IMR-90 (cell line): ENCODE data around the gene KDM6A. TPM values are rescaled to one million over a fixed set of nuclear protein-coding genes. Genes with fewer than 3 reads are reported as not detected.

Experiments used
- ATAC-seq: fragments of 200-7000 bp; cut with Tn5 transposase; 2 replicates; pipeline ENCODE4 v1.9.1; 2020; ENCODE audit warnings: low read depth, mild to moderate bottlenecking, moderate library complexity
- BruUV-seq: library from RNA; stranded (reverse); fragments of 400-500 nt; replicated peaks from 2 replicates; lab custom pipeline; 2021; lab: Mats Ljungman, UMichigan
- CTCF ChIA-PET: fragments of 300-600 bp; formaldehyde crosslinking; extraction: SDS; loops from one replicate; lab custom pipeline; 2021; ENCODE audit warnings: antibody characterized with exemption; lab: Yijun Ruan, JAX
- POLR2A ChIA-PET: fragments of 300-600 bp; sonication (Branson Sonifier 250); formaldehyde crosslinking; loops from one replicate; lab custom pipeline; 2022; ENCODE audit warnings: antibody characterized with exemption; ENCODE audit not compliant: unreplicated experiment; lab: Charles Lee
- DNase-seq: peaks from one replicate; pipeline ENCODE4 v3.0.0; 2013
- H2AFZ ChIP-seq: replicated peaks from 2 replicates; pipeline ENCODE3; 2013; ENCODE audit warnings: low read length, mild to moderate bottlenecking; ENCODE audit not compliant: poor library complexity
- H2AK5ac ChIP-seq: 2 replicates; pipeline ENCODE4 v1.6.1; 2013; ENCODE audit warnings: low read depth, low read length, inconsistent platforms
- H2AK9ac ChIP-seq: replicated peaks from 2 replicates; pipeline ENCODE3; 2013; ENCODE audit warnings: mild to moderate bottlenecking, low read depth, low read length, moderate library complexity; ENCODE audit not compliant: poor library complexity
- H2BK120ac ChIP-seq: 2 replicates; pipeline ENCODE4 v1.6.1; 2013; ENCODE audit warnings: low read depth, low read length, inconsistent platforms
- H2BK15ac ChIP-seq: 3 replicates; pipeline ENCODE4 v1.6.1; 2013; ENCODE audit warnings: low read depth, low read length, inconsistent platforms
- H2BK20ac ChIP-seq: 2 replicates; pipeline ENCODE4 v1.6.1; 2013; ENCODE audit warnings: low read depth, mild to moderate bottlenecking, inconsistent platforms, low read length, moderate library complexity
- H2BK5ac ChIP-seq: 2 replicates; pipeline ENCODE4 v1.6.1; 2013; ENCODE audit warnings: mild to moderate bottlenecking, low read depth, low read length, inconsistent platforms; ENCODE audit not compliant: poor library complexity, severe bottlenecking
- H3K14ac ChIP-seq: replicated peaks from 2 replicates; pipeline ENCODE4 v1.6.1; 2013; ENCODE audit warnings: low read depth, low read length, inconsistent platforms
- H3K18ac ChIP-seq: 2 replicates; pipeline ENCODE4 v1.6.1; 2013; ENCODE audit warnings: low read depth, low read length, control low read depth
- H3K23ac ChIP-seq: 2 replicates; pipeline ENCODE4 v1.6.1; 2013; ENCODE audit warnings: low read depth, low read length, inconsistent platforms
- H3K27ac ChIP-seq: 2 replicates; pipeline ENCODE4 v1.5.1; 2013; ENCODE audit warnings: mild to moderate bottlenecking, control low read depth, low read length; ENCODE audit not compliant: insufficient read depth
- H3K27me3 ChIP-seq: 2 replicates; pipeline ENCODE4 v1.6.1; 2013; ENCODE audit warnings: low read length; ENCODE audit not compliant: control insufficient read depth, insufficient read depth
- H3K36me3 ChIP-seq: 2 replicates; pipeline ENCODE4 v1.6.1; 2013; ENCODE audit warnings: low read length, mixed read lengths; ENCODE audit not compliant: control insufficient read depth, insufficient read depth
- H3K4ac ChIP-seq: 2 replicates; pipeline ENCODE4 v1.6.1; 2013; ENCODE audit warnings: low read depth, low read length, inconsistent platforms
- H3K4me1 ChIP-seq: 2 replicates; pipeline ENCODE4 v1.6.1; 2013; ENCODE audit warnings: low read length, mixed read lengths; ENCODE audit not compliant: control insufficient read depth, insufficient read depth
- H3K4me2 ChIP-seq: 2 replicates; pipeline ENCODE4 v1.6.1; 2013; ENCODE audit warnings: low read depth, mild to moderate bottlenecking, control low read depth, low read length, moderate library complexity
- H3K4me3 ChIP-seq: 2 replicates; pipeline ENCODE4 v1.5.1; 2013; ENCODE audit warnings: low read depth, mild to moderate bottlenecking, control low read depth, low read length, moderate library complexity; ENCODE audit not compliant: insufficient read depth
- H3K56ac ChIP-seq: 2 replicates; pipeline ENCODE4 v1.6.1; 2013; ENCODE audit warnings: low read length, inconsistent platforms; ENCODE audit not compliant: insufficient read depth; ENCODE audit errors: extremely low read depth
- H3K79me1 ChIP-seq, 2 experiments: 2 replicates each; pipeline ENCODE4 v1.6.1; 2013; ENCODE audit warnings: low read length in 2 of 2, inconsistent platforms in 1 of 2, low read depth in 1 of 2
- H3K9ac ChIP-seq: 2 replicates; pipeline ENCODE4 v1.6.1; 2013; ENCODE audit warnings: low read depth, low read length, control low read depth
- H3K9me1 ChIP-seq: 2 replicates; pipeline ENCODE4 v1.6.1; 2013; ENCODE audit warnings: low read length, inconsistent platforms; ENCODE audit not compliant: insufficient read depth
- H3K9me3 ChIP-seq: 2 replicates; pipeline ENCODE4 v1.6.1; 2013; ENCODE audit warnings: low read length; ENCODE audit not compliant: control insufficient read depth, insufficient read depth
- H4K20me1 ChIP-seq: 2 replicates; pipeline ENCODE4 v1.6.1; 2013; ENCODE audit warnings: low read length, inconsistent platforms; ENCODE audit not compliant: insufficient read depth
- H4K5ac ChIP-seq: 2 replicates; pipeline ENCODE4 v1.6.1; 2013; ENCODE audit warnings: mild to moderate bottlenecking, low read depth, low read length, control low read depth
- H4K8ac ChIP-seq, 2 experiments: 2 replicates each; pipeline ENCODE4 v1.6.1; 2013; ENCODE audit warnings: low read depth in 2 of 2, low read length in 2 of 2, control low read depth in 1 of 2, inconsistent platforms in 1 of 2
- H4K91ac ChIP-seq: 2 replicates; pipeline ENCODE4 v1.6.1; 2013; ENCODE audit warnings: low read depth, low read length, inconsistent platforms; ENCODE audit not compliant: insufficient read depth
- CEBPB ChIP-seq: IDR thresholded peaks from 2 replicates; pipeline ENCODE4 v1.6.1; 2012; ENCODE audit warnings: low read depth, low read length, improper control_type of control experiment
- RFX5 ChIP-seq: IDR thresholded peaks from 2 replicates; pipeline ENCODE4 v1.8.0; 2012; ENCODE audit warnings: low read depth, mild to moderate bottlenecking, low read length, moderate library complexity
- WGBS, 2 experiments: methylation state at CpG; one replicate each; pipeline versions ENCODE4 v1.1.5 to v1.1.7; 2013; ENCODE audit warnings: missing lambda C conversion rate in 2 of 2; ENCODE audit not compliant: insufficient read length in 1 of 2; ENCODE audit errors: extremely low coverage in 2 of 2; 5-methylcytosine and 5-hydroxymethylcytosine counted together
- dilution Hi-C: fragments of 300-500 bp; cut with HindIII; formaldehyde crosslinking; loops from one replicate; pipeline ENCODE4 v1.14.3; 2018; ENCODE audit warnings: low sequenced_read_pairs; ENCODE audit not compliant: unreplicated experiment
- in situ Hi-C: fragments of 300-500 bp; cut with MboI; formaldehyde crosslinking; loops from 3 replicates; pipeline ENCODE4 v1.14.3; 2019; ENCODE audit warnings: low sequenced_read_pairs, inconsistent platforms, mixed read lengths
- intact Hi-C: fragments of 100-400 bp; cut with micrococcal nuclease; formaldehyde crosslinking; loops from 2 replicates; pipeline ENCODE4 v1.10.0; 2022
- polyA plus RNA-seq, 3 experiments: library from polyadenylated mRNA; depleted of rRNA; stranded (reverse); fragments of >200 nt; gene quantifications; 2 replicates each; pipeline ENCODE4 v1.2.3, GENCODE V29; 2012; ENCODE audit warnings: low replicate concordance in 1 of 3
- total RNA-seq: library from RNA; depleted of rRNA; stranded (reverse); fragments of >200 nt; gene quantifications from 2 replicates; pipeline ENCODE4 v1.2.3, GENCODE V29; 2012
- TF ChIP-seq, protein P1 (sequence below): fragments of 150-350 bp; IDR thresholded peaks from 2 replicates; pipeline ENCODE4 v1.6.1; 2017; ENCODE audit warnings: mild to moderate bottlenecking, antibody characterized with exemption, low read length, low read depth

The KDM6A gene
- total and polyA plus RNA-seq, 2 of the 4 experiments (the other 2 are of a cell fraction), result 11.7 to 24.9 TPM

DNA sequence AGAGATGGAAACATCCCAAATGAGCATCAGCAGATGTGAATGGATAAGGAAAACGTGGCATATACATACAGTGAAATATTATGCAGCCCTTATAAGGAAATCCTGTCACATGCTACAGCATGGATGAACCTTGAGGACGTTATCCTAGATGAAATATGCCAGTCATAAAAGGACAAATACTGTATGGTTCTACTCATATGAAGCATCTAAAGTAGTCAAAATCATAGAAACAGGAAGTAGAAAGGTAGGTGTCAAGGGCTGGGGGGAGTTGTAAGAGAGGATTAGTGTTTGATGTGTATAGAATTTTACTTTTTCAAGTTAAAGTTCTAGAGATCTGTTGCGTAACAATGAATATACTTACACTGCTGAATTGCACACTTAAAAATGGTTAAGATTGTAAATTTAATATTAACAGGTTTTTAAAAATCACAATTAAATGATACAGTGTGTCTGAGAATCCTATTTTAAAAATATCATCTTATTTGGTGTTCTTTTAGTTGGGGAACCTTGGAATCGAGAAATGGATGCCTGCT lies 58.5 kb downstream of the KDM6A start:
- H3K79me1 ChIP-seq, result peaks cover 12 to 26% of the 10 kb centered on the region in 2 experiments
- H2AFZ ChIP-seq, result no peak overlapping the region
- H3K9me1 ChIP-seq, result peaks cover 2% of the 10 kb centered on the region; the same call in 1 of the 2 replicates
- no peaks in the 10 kb centered on the region for H3K9me3 ChIP-seq
- H3K9ac ChIP-seq, result no peak overlapping the region
- no peak overlapping the region for H3K14ac ChIP-seq
- no peak overlapping the region for H3K27ac ChIP-seq
- H3K18ac ChIP-seq, result no peak overlapping the region
- H3K27me3 ChIP-seq, result no peaks in the 10 kb centered on the region
- dilution Hi-C loops (no loop called here), intact Hi-C loops (no loop called here), in situ Hi-C loops (no loop called here)
- no peak overlapping the region for H3K23ac ChIP-seq
- H3K4ac ChIP-seq, result no peak overlapping the region
- ATAC-seq (no peak), DNase-seq (no peak)
- H4K5ac ChIP-seq, result no peak overlapping the region
- ChIA-PET POLR2A (no interaction called here), CTCF (no interaction called here)
- WGBS, 2 experiments, result no CpG with 5 or more reads among the region's 4 CpGs
- H2AK5ac ChIP-seq, result no peak overlapping the region
- H4K8ac ChIP-seq, result no peak overlapping the region
- H3K56ac ChIP-seq, result no peak overlapping the region
- H2AK9ac ChIP-seq, result no peak overlapping the region
- H3K4me1 ChIP-seq, result no peaks in the 10 kb centered on the region
- H2BK5ac ChIP-seq, result no peak overlapping the region
- no TSS peak for BruUV-seq
- H2BK20ac ChIP-seq, result no peak overlapping the region
- peaks cover 25% of the 10 kb centered on the region; the same call in 1 of the 2 replicates for H4K20me1 ChIP-seq
- H3K4me3 ChIP-seq, result no peak overlapping the region
- TF ChIP-seq CEBPB (peak; percentile 82), RFX5 (no peak)
- TF ChIP-seq, protein P1, sequence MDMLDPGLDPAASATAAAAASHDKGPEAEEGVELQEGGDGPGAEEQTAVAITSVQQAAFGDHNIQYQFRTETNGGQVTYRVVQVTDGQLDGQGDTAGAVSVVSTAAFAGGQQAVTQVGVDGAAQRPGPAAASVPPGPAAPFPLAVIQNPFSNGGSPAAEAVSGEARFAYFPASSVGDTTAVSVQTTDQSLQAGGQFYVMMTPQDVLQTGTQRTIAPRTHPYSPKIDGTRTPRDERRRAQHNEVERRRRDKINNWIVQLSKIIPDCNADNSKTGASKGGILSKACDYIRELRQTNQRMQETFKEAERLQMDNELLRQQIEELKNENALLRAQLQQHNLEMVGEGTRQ, result no peak
- no peak overlapping the region for H2BK15ac ChIP-seq
- no peak overlapping the region for H3K4me2 ChIP-seq
- no peak overlapping the region for H2BK120ac ChIP-seq
- no peak overlapping the region for H4K91ac ChIP-seq
- H3K36me3 ChIP-seq, result no peaks in the 10 kb centered on the region
